Measurements from ENCODE around the gene TNP2. TPM values are rescaled to one million over a fixed set of nuclear protein-coding genes. Genes with fewer than 3 reads are reported as not detected.
"Not testable (repeated sequence)": the region's sequence is repeated elsewhere in the genome, so short reads cannot be mapped to it uniquely, and the experiment has no call there.

The TNP2 gene
- polyA plus RNA-seq, 1 donor = not detected

DNA sequence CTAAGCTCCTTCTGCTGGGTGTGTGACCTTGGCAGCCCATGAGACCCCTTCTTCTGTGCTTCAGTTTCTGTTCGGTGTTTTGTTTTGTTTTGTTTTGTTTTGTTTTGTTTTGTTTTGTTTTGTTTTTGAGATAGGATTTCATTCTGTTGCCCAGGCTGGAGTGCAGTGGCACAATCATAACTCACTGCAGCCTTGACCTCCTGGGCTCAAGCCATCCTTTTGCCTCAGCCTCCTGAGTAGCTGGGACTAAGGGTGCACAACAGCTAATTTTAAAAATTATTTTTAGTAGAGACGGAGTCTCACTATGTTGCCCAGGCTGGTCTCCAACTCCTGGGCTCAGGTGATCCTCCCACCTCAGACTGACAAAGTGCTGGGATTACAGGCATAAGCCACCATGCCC lies 48.6 kb downstream of the TNP2 start:
- DNase-seq (ENCODE audit: low read depth) = not testable (repeated sequence)

DNA sequence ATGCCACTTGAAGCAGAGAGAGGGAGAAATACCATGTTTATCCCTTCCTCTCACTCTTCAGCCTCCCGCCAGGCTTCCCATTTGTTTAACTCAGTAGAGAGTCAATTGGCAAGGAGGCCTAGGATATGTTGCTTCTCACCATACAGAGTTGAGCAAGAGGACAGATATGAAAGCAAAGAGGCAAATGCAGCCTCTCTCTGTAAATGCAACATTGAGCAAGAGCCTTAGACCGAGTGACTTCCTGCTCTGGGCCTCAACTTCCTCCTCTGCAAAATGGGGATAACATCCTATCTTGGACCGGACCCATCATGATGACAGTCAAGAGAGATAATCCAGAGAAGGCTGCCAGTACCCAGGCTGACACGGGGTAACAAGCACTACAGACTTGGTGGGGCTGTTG lies 49.9 kb downstream of the TNP2 start:
- DNase-seq (ENCODE audit: low read depth) = no peak

DNA sequence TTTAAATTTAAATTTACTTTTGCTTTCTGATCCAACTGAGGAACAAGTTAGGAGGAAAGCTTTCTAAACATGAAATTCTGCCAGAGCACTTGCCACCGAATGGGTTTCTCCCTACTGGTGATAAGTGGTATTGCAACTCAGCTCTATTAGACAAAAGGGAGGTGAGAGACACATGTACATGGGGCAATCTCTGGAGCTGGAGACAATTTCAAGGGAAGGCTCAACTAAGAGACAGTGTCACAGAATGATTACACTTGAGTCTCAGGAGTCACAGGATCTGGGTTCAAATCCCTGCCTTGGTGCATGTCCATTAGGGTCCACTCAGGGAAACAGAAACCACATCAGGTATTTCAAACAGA lies 50.5 kb downstream of the TNP2 start:
- DNase-seq (ENCODE audit: low read depth) = no peak

Other genes with a start within 250 kb of the TNP2 start
- gene SOCS1, start 13.1 kb downstream of the TNP2 start, polyA plus RNA-seq (ENCODE audit: insufficient read length) = 2.6 TPM
- not detected for gene PRM3, start 4.3 kb upstream of the TNP2 start, polyA plus RNA-seq (ENCODE audit: insufficient read length)
- gene PRM2, start 7.2 kb upstream of the TNP2 start, polyA plus RNA-seq (ENCODE audit: insufficient read length) = not detected
- gene PRM1, start 12.0 kb upstream of the TNP2 start, polyA plus RNA-seq (ENCODE audit: insufficient read length) = not detected
- 7.6 TPM for gene RMI2, start 76.1 kb upstream of the TNP2 start, polyA plus RNA-seq (ENCODE audit: insufficient read length)

All from forelimb muscle (tissue), 1 donor.